Trophoblast cell (in vitro differentiated cells and primary cell): ENCODE measurements around the gene CGB1.
A peak's percentile ranks its signal among the peaks of the same experiment; 100 is the strongest.

Experiments used
- DNase-seq, 2 donors: peaks; one replicate each; pipeline ENCODE4 v3.0.0-alpha.2; 2016
- H2AFZ ChIP-seq: 2 replicates; pipeline ENCODE4 v1.6.1; 2013; ENCODE audit warnings: low read length, moderate library complexity, mild to moderate bottlenecking; ENCODE audit not compliant: insufficient read depth, poor library complexity
- H2AK5ac ChIP-seq: 2 replicates; pipeline ENCODE4 v1.6.1; 2013; ENCODE audit warnings: mild to moderate bottlenecking, low read length
- H2BK120ac ChIP-seq: 2 replicates; pipeline ENCODE4 v1.6.1; 2013; ENCODE audit warnings: low read length, mild to moderate bottlenecking, moderate library complexity; ENCODE audit not compliant: insufficient read depth, poor library complexity
- H2BK12ac ChIP-seq: 2 replicates; pipeline ENCODE4 v1.6.1; 2013; ENCODE audit warnings: mild to moderate bottlenecking, low read length, moderate library complexity
- H2BK5ac ChIP-seq: 2 replicates; pipeline ENCODE4 v1.6.1; 2013; ENCODE audit warnings: low read length, low read depth, moderate library complexity, mild to moderate bottlenecking; ENCODE audit not compliant: poor library complexity
- H3K14ac ChIP-seq: 2 replicates; pipeline ENCODE4 v1.6.1; 2013; ENCODE audit warnings: mild to moderate bottlenecking, low read length
- H3K18ac ChIP-seq: 2 replicates; pipeline ENCODE4 v1.6.1; 2013; ENCODE audit warnings: mild to moderate bottlenecking, low read length
- H3K23ac ChIP-seq: 2 replicates; pipeline ENCODE4 v1.6.1; 2013; ENCODE audit warnings: low read length
- H3K27ac ChIP-seq: 2 replicates; pipeline ENCODE4 v1.5.1; 2013; ENCODE audit warnings: low read depth, mild to moderate bottlenecking, inconsistent platforms, low read length, moderate library complexity
- H3K27me3 ChIP-seq: 2 replicates; pipeline ENCODE4 v1.6.1; 2013; ENCODE audit warnings: inconsistent platforms, mild to moderate bottlenecking, low read length, moderate library complexity; ENCODE audit not compliant: insufficient read depth
- H3K36me3 ChIP-seq, 2 experiments: 1 replicate in 1 of 2; 2 replicates in 1 of 2; pipeline ENCODE4 v1.6.1; 2013; ENCODE audit warnings: low read length in 2 of 2, mild to moderate bottlenecking in 2 of 2, moderate library complexity in 1 of 2; ENCODE audit not compliant: insufficient read depth in 2 of 2, control insufficient read depth in 1 of 2
- H3K4ac ChIP-seq: 2 replicates; pipeline ENCODE4 v1.6.1; 2013; ENCODE audit warnings: low read depth, mild to moderate bottlenecking, low read length, moderate library complexity
- H3K4me1 ChIP-seq, 2 experiments: 1 replicate in 1 of 2; 2 replicates in 1 of 2; pipeline ENCODE4 v1.6.1; 2013; ENCODE audit warnings: low read length in 2 of 2, mild to moderate bottlenecking in 2 of 2, moderate library complexity in 1 of 2; ENCODE audit not compliant: insufficient read depth in 2 of 2, control insufficient read depth in 1 of 2
- H3K4me2 ChIP-seq: 2 replicates; pipeline ENCODE4 v1.6.1; 2013; ENCODE audit warnings: inconsistent platforms, mild to moderate bottlenecking, low read length, moderate library complexity
- H3K4me3 ChIP-seq: 2 replicates; pipeline ENCODE4 v1.5.1; 2013; ENCODE audit warnings: mild to moderate bottlenecking, low read depth, low read length, inconsistent platforms
- H3K79me1 ChIP-seq: one replicate; pipeline ENCODE4 v1.6.1; 2013; ENCODE audit warnings: low read length
- H3K79me2 ChIP-seq: 2 replicates; pipeline ENCODE4 v1.6.1; 2013; ENCODE audit warnings: low read length, mild to moderate bottlenecking; ENCODE audit not compliant: control insufficient read depth, insufficient read depth, poor library complexity
- H3K9ac ChIP-seq: 2 replicates; pipeline ENCODE4 v1.6.1; 2013; ENCODE audit warnings: mild to moderate bottlenecking, low read length
- H3K9me3 ChIP-seq: 2 replicates; pipeline ENCODE4 v1.6.1; 2013; ENCODE audit warnings: low read depth, mild to moderate bottlenecking, control low read depth, inconsistent platforms, low read length; ENCODE audit not compliant: insufficient read depth
- H4K12ac ChIP-seq: 2 replicates; pipeline ENCODE4 v1.6.1; 2013; ENCODE audit warnings: low read depth, mild to moderate bottlenecking, low read length, moderate library complexity
- H4K8ac ChIP-seq: 2 replicates; pipeline ENCODE4 v1.6.1; 2013; ENCODE audit warnings: low read depth, mild to moderate bottlenecking, low read length, moderate library complexity
- H4K91ac ChIP-seq: one replicate; pipeline ENCODE4 v1.6.1; 2013; ENCODE audit warnings: low read depth, mild to moderate bottlenecking, low read length, moderate library complexity
- WGBS: extraction: QIAGEN DNeasy Blood & Tissue Kit; methylation state at CpG from one replicate; pipeline ENCODE4 v1.1.7; 2013; ENCODE audit warnings: missing lambda C conversion rate; ENCODE audit not compliant: insufficient read length, insufficient coverage; ENCODE audit errors: extremely low coverage; 5-methylcytosine and 5-hydroxymethylcytosine counted together

The CGB1 gene

DNA sequence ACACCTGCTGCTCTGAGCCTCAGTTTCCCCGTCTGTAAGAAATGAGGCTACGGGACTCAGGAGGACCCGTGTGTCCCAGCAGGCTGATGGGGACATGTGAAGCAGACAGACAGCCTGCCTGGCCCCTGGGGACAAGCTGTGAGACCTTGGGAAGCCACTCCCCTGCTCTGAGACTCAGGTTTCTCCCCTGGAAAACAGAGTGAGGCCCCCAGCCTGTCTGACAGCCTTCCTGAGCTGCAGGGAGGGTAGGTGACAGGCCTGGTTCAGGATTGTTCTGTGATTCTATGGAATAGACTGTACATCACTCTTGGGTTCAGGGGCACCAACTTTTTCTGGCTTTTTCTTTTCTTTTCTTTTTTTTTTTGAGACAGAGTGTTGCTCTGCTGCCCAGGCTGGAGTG is 30.9 kb upstream of the CGB1 start:
- Histone ChIP-seq H3K27me3 (peaks cover 22% of the 10 kb centered on the region), H3K4me3 (no peak overlapping the region), H3K27ac (no peak overlapping the region), H3K4ac (no peak overlapping the region), H4K12ac (no peak overlapping the region), H3K79me1 (peaks cover 17% of the 10 kb centered on the region), H3K9me3 (peaks cover 26% of the 10 kb centered on the region), H3K79me2 (peaks cover 4% of the 10 kb centered on the region), H2AK5ac (no peak overlapping the region), H2AFZ (no peak overlapping the region), H2BK12ac (no peak overlapping the region), H3K4me2 (no peak overlapping the region), H3K4me1 (peaks cover 21 to 27% of the 10 kb centered on the region in 2 experiments), H2BK5ac (no peak overlapping the region), H3K14ac (no peak overlapping the region), H4K8ac (no peak overlapping the region), H3K36me3 (no peaks in the 10 kb centered on the region), H2BK120ac (no peak overlapping the region), H3K18ac (no peak overlapping the region), H3K9ac (no peak overlapping the region), H4K91ac (no peak overlapping the region), H3K23ac (no peak overlapping the region)
- no peak for DNase-seq
- WGBS: no CpG with 5 or more reads among the region's 3 CpGs

DNA sequence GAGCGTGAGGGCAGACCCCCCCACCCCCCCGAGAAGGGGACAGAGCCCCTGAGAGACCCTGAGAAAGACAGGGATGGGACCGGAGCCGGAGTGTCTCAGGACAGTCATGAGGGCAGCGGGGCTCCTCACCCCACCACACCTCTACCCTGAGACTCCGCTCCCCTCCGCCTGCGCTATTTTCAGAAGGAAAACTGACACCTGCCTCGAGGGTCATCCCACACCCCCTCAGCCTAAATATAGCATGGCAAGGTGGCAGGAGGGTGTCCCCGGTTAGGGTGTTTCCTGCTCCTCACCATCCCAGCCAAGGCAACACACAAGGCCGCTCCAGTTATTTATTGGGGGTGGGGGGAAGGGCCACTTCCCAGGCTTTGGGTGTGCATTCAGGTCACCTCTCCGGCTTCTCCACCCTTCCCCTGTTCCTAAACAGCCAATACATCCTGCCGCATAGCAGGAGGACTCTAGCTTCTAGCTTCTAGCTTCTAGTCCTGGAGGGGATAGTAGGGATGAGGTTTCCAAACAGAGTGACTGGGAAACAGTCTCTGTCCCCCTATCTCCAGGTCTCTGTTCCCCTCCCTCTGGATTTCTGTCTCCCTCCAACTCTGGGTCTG is 29.3 kb upstream of the CGB1 start:
- no peak overlapping the region for H3K27ac ChIP-seq
- H4K91ac ChIP-seq: peak overlapping the region; percentile 89
- no CpG with 5 or more reads among the region's 13 CpGs for WGBS
- H3K4me3 ChIP-seq: no peak overlapping the region
- peak overlapping the region; percentile 44 for H2BK120ac ChIP-seq
- H3K18ac ChIP-seq: no peak overlapping the region
- no peak for DNase-seq
- peaks cover 0 to 2% of the 10 kb centered on the region in 2 experiments for H3K36me3 ChIP-seq
- peaks cover 11% of the 10 kb centered on the region for H3K27me3 ChIP-seq
- no peak overlapping the region for H4K12ac ChIP-seq
- peaks cover 17% of the 10 kb centered on the region for H3K79me1 ChIP-seq
- H4K8ac ChIP-seq: peak overlapping the region; percentile 80
- no peak overlapping the region for H3K23ac ChIP-seq
- peak overlapping the region; percentile 87 for H2BK12ac ChIP-seq
- H3K4ac ChIP-seq: no peak overlapping the region
- no peak overlapping the region for H3K4me2 ChIP-seq
- H3K79me2 ChIP-seq: peaks cover 4% of the 10 kb centered on the region
- H3K14ac ChIP-seq: peak overlapping the region; percentile 69
- peak overlapping the region; percentile 28 for H2AFZ ChIP-seq
- H3K9me3 ChIP-seq: peaks cover 16% of the 10 kb centered on the region
- no peak overlapping the region for H2BK5ac ChIP-seq
- peak overlapping the region; percentile 90 for H2AK5ac ChIP-seq
- H3K4me1 ChIP-seq: peaks cover 21 to 26% of the 10 kb centered on the region in 2 experiments
- H3K9ac ChIP-seq: no peak overlapping the region

DNA sequence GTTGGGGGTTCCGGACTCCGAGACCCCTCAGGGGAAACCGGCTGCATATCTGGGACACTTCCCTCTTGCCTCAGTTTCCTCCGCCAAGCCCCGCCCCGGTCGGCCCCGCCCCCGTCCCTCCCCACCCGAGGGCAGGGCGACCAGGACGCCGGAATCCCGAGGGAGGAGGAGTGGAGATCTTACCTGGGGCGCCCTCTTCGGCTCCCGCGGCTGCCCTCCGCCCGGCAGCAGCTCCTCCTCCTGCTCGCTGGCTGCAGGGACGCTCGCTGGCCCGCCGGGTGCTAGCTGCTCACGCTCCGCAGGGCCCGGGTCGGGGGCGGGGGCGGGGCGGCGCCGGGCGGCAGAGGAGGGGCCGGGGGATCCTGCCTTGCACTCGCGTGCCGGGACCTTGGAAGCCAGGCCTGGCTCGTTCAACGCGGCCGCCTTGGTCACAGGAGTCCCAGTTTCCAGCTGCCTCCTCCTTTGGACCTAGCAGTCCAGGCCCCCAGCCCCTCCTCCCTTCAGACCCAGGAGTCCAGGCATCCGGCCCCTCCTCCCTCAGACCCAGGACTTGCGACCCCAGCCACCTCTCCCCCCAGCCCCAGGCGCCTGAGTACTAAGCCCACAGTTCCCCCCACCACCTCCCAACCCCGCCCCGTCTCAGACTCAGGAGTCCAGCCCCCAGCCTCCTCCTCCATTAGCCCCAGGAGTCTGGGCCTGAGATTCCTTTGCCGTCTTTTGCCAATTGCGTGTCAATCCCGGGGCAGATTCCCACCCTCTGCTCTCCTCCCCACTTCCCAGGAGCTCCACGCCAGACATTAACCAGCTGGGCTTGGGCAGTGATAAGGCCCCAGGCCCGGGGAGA is 28.3 kb upstream of the CGB1 start, which contains the start of gene NTF4:
NTF4 (minus strand) TSS at position 51 of the 844 bp plus-strand sequence. CDS start 2,821 bp downstream, outside the sequence.
- Histone ChIP-seq H3K18ac (peak within 1 kb of the TSS; percentile 97), H3K9ac (no peak within 1 kb of the TSS), H3K79me1 (peaks cover 17% of the 10 kb centered on the region), H3K4me3 (peak within 1 kb of the TSS; percentile 45), H4K12ac (peak within 1 kb of the TSS; percentile 87), H4K91ac (peak within 1 kb of the TSS; percentile 97), H3K27me3 (peaks cover 1% of the 10 kb centered on the region), H4K8ac (peak within 1 kb of the TSS; percentile 96), H3K79me2 (peaks cover 4% of the 10 kb centered on the region), H3K36me3 (peaks cover 0 to 2% of the 10 kb centered on the region in 2 experiments), H2AFZ (peak within 1 kb of the TSS; percentile 82), H3K4me1 (peaks cover 21 to 26% of the 10 kb centered on the region in 2 experiments), H3K23ac (no peak within 1 kb of the TSS), H2BK5ac (peak within 1 kb of the TSS; percentile 78), H3K14ac (peak within 1 kb of the TSS; percentile 85), H3K4ac (peak within 1 kb of the TSS; percentile 65), H2BK120ac (peak within 1 kb of the TSS; percentile 96), H3K9me3 (peaks cover 6% of the 10 kb centered on the region), H2BK12ac (peak within 1 kb of the TSS; percentile 92), H2AK5ac (peak within 1 kb of the TSS; percentile 84), H3K27ac (peak within 1 kb of the TSS; percentile 81), H3K4me2 (peak within 1 kb of the TSS; percentile 62)
- WGBS: no CpG with 5 or more reads among the region's 53 CpGs
- peak; percentile 57 to 61 for DNase-seq

DNA sequence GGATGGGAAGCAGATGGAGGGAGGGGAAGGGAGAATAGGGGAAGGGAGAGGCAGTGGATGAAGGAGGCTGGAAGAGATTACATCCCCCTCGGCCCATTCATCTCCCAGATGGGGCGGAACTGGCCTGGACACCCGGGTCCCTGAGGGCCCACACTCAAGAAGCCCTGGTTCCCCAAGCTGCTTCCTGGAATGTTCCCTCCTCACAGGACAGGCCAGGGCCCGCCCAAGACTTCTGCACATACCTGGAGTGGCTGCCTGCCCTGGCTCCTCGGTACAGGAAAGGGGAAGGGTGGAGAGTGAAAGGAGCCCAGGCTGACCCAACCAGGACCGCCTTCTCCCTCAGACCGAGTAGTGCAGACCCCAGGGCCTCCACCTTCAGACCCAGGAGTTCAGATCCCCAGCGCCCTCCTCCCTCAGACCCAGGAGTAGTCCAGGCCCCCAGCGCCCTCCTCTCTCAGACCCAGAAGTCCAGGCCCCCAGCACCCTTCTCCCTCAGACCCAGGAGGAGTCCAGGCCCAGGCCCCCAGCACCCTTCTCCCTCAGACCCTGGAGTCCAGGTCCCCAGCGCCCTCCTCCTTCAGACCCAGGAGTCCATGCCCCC is 27.4 kb upstream of the CGB1 start:
- Histone ChIP-seq H2AFZ (peak overlapping the region; percentile 82), H3K27ac (peak overlapping the region; percentile 81), H3K14ac (peak overlapping the region; percentile 85), H3K9ac (no peak overlapping the region), H3K27me3 (no peaks in the 10 kb centered on the region), H3K18ac (peak overlapping the region; percentile 97), H3K4ac (peak overlapping the region; percentile 65), H2BK5ac (peak overlapping the region; percentile 77), H2AK5ac (peak overlapping the region; percentile 84), H3K9me3 (peaks cover 2% of the 10 kb centered on the region), H3K36me3 (peaks cover 0 to 2% of the 10 kb centered on the region in 2 experiments), H3K4me3 (peak overlapping the region; percentile 45), H3K4me2 (peak overlapping the region; percentile 53), H4K91ac (peak overlapping the region; percentile 97), H3K79me2 (peaks cover 4% of the 10 kb centered on the region), H2BK120ac (peak overlapping the region; percentile 96), H2BK12ac (peak overlapping the region; percentile 92), H4K12ac (peak overlapping the region; percentile 87), H3K23ac (no peak overlapping the region), H3K79me1 (peaks cover 17% of the 10 kb centered on the region), H4K8ac (peak overlapping the region; percentile 96), H3K4me1 (peaks cover 21 to 26% of the 10 kb centered on the region in 2 experiments)
- DNase-seq: peak; percentile 28 to 43
- no CpG with 5 or more reads among the region's 10 CpGs for WGBS
